GM18520 (cell line): ENCODE measurements around the gene GSTP1.

Experiments used
- ATAC-seq: cut with Tn5 transposase; IDR thresholded peaks from one replicate; pipeline ENCODE4 v1.9.1; 2021; ENCODE audit not compliant: unreplicated experiment

Gene GSTP1

DNA sequence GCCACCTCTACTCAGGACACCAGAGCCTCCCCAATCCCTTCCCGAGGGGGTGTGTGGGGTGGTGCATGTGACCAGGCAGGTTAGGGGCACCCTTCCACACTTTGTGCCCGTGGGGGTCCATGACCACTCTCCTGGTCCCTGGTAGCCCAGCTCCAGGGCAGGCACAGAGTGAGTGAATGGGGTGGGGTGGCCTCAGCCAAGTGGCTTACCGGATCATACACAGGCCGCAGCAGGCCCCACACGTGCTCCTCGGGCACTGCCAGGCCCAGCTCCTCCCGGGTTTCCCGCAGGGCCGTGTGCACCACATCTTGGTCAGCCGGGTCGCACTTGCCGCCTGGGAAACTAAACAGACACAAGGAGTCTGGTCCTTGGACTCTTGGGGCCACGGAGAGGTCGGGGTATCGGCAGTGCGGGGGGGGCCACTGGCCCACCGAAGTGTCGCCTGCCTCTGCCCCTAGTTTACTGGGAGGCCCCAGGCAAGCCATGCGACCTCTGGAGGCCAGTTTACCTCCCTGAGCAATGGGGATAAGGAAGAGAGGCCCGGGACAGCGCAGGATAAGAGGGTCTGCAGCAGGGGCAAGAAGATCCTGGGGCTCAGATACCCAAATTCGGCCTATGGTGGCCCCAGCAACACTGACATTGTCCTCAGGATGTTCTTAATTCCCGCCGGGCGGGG lies 45.2 kb downstream of the GSTP1 start:
- ATAC-seq, result no peak

DNA sequence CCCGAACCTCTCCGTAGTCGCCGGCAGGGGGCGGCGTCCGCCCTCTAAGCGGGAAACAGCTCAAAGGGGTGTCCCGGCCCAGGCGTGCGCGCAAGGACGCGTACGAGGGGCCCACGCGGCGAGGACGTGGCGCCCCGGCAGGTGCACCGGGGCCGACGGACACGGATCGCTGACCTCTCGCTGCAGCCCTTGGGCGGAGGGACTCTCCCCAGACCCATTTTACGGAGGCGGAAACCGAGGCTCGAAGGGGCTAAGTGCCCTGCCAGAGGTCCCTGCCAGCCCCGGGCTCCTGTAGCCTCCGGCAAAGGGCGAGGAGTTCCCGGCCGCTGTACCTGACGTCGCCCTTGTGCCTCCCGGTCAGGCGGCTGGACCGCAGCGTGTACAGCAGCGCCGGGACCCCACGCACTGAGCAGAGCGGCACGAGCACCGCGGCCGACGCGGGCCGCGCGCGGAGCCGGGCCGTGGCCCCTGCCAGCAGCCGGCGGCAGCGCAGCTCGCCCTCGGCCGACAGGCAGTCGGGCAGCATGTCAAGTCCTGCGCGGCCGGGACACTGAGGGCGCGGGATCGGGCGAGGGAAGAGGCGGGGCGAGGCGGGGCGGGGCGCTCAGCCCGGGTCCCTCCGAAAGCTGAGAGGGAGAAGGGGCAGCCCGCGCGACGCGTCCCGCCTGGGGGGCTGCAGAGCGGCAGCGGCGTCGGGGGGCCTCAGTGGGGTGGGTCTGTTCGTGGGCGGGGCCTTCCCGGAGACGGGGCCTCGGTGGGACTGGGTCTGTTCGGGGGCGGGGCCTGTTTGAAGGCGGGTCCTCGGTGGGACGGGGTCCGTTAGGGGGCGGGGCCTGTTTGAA lies 46.0 kb downstream of the GSTP1 start, which contains the start of gene NUDT8:
Gene NUDT8, minus strand, starts transcription at position 552 of the 842 bp plus-strand sequence. Its CDS starts 26 bp downstream, at position 526.
- peak; percentile 36 for ATAC-seq

DNA sequence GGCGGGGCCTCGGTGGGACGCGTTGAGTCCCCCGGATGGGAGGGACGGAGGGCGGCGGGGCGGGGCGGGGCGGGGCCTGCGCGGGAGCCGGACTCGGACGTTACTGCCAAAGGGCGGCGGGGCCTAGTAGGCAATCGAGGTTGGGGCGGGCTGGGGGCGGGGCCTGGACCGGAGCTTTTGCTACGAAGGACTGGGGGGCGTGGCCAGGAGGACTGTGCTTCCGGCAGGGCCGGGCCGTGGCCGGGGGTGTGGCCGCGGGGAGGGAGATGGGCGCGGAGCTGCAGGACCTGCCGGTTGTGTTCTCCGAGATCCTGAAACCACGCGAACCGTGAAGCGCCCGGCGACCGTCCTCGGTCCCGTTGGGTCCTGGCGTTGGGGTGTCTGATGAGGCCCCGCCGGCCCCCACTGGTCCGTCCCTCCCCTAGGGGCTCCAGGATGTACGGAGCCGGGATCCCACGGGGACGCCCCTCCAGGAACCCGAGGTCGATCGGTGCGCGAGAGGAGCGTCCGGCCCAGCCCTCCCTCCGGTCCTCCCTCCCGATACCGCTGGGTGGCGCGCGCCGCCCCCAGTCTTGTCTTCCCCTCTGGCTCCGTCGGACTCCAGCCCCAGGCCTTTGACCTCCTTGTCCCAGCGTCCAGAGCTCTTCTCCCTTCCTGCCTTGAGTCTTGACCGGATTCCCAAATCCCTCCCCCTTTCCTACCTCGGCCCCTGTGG lies 46.8 kb downstream of the GSTP1 start:
- ATAC-seq, result peak; percentile 47

DNA sequence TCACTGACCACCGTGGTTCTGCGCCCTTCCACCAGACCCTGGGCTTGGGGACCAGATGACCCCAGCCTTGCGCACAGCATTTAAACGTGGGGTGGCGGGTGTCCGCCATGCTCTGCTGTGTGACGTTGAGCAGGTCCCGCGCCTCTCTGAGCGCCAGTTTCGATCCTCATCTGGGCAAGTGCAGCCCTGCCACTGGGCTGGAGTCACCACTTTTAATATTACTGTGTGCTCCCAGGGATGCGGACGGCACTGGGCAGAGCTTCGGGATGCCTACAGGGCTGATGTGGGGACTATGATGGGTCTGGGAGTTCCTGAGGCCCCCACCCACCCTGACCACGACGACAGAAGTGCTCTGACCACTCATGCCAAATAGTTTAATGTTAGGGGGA lies 47.3 kb downstream of the GSTP1 start:
- no peak for ATAC-seq

- ATAC-seq, result no peak
Measured at GRCh38 chr11:67631411-67631810, 47.8 kb downstream of the GSTP1 start.

DNA sequence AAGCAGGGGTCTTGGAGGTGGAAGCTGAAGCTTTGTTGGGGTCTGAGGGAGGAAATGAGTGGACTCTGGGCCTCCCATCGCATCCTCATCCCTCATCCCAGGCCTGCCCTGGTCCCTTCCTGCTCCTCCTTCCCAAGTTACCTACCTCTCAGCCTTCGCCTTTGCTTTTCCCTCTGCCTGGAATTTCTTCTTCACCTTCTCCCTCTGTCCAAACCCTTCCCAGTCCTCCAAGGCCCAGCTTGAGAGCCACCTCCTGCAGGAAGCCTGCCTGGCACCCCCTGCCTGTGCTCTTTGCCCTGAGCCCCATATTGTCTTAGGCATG lies 48.2 kb downstream of the GSTP1 start:
- no peak for ATAC-seq

- ATAC-seq, result no peak
Measured at GRCh38 chr11:67632175-67632981, 48.8 kb downstream of the GSTP1 start.

- ATAC-seq, result no peak
Measured at GRCh38 chr11:67632982-67633755, 49.6 kb downstream of the GSTP1 start.

DNA sequence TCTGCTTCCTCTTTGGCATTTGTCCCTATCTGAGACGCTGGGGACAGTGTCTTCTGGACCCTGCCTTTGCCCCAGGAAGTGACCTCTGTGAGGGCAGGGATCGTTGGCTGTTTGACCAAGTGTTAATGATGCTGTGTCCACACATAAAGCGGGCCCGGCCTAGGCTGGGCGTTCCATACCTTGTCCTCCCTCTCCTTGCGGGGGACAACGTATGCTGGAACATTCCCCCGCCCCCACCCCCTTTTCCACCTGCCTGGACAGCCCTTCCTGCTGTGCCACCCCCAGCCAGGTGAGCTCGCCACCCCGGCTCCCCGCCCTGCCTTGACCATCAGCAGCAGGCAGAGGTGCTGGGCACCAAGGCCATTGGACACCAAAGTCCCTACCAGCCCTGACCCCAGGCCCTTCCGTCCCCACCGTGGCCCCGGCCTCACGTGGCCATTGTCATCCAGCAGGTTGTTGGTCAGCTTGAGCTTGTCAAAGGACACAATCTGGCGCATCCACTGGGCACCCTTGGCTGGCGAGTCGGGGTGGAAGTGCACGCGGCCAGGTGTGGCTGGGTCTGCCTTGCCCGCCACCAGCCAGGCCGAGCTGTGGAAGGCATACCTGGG lies 50.2 kb downstream of the GSTP1 start:
- ATAC-seq, result no peak

GRCh38 chr11:67634366-67635230 lies 51.0 kb downstream of the GSTP1 start:
- ATAC-seq, result no peak

DNA sequence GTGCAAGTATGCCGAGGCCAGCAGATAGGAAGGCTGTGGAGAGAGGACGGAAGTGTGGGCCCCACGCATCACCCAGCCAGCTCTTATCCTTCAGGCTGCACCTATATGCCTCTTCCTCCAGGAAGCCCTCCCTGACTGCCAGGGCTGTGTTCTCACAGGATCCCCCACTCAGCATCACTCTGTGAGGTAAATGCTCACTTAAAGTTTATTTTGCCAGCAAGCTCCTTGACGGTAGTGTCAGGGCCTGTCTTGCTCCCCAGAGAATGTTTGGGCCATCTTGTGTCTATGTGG lies 51.6 kb downstream of the GSTP1 start:
- no peak for ATAC-seq
